Gastroesophageal sphincter (tissue), 3 donors: ENCODE data around the gene ZNF497.

ENCODE experiments used
- EP300 ChIP-seq: sonication (generic); formaldehyde crosslinking; IDR thresholded peaks from one replicate; pipeline ENCODE4 v1.6.1; 2017; ENCODE audit warnings: antibody characterized with exemption, mild to moderate bottlenecking
- POLR2A ChIP-seq, 2 donors: fragments of 450-650 bp; IDR thresholded peaks; one replicate each; pipeline ENCODE4 v1.6.1; 2017; ENCODE audit warnings: antibody characterized with exemption in 2 of 2, mild to moderate bottlenecking in 2 of 2, moderate library complexity in 1 of 2
- POLR2AphosphoS5 ChIP-seq: sonication (generic); formaldehyde crosslinking; IDR thresholded peaks from one replicate; pipeline ENCODE4 v1.6.1; 2017; ENCODE audit warnings: antibody characterized with exemption
- TF ChIP-seq, protein P1 (sequence below), 4 experiments: fragments of 200-600 bp in 2 of 4; fragments of 450-650 bp in 2 of 4; sonication (generic) in 1 of 4; IDR thresholded peaks; one replicate each; pipeline ENCODE4 v1.5.1; 2017 to 2019; ENCODE audit warnings: antibody characterized with exemption in 4 of 4, mild to moderate bottlenecking in 2 of 4, moderate library complexity in 2 of 4

DNA sequence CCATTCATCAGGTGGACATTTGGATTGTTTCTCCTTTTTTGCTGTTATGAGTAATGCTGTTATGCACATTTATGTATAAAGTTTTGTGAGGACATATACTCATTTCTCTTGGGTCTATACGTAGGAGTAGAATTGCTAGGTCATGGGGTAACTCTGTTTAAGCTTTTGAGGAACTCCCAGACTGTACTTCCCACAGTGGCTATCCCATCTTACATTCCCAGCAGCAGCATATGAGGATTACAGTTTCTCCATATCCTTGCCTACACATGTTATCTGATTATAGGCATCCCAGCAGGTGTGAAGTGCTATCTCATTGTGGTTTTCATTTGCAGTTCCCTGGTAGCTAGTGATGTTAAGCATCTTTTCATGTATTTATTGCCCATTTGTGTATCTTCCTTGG is 29.9 kb downstream of the ZNF497 start:
- TF ChIP-seq POLR2A (IDR thresholded peaks at IDR 0.05) (no peak), POLR2AphosphoS5 (no peak), EP300 (no peak)
- TF ChIP-seq, protein P1, sequence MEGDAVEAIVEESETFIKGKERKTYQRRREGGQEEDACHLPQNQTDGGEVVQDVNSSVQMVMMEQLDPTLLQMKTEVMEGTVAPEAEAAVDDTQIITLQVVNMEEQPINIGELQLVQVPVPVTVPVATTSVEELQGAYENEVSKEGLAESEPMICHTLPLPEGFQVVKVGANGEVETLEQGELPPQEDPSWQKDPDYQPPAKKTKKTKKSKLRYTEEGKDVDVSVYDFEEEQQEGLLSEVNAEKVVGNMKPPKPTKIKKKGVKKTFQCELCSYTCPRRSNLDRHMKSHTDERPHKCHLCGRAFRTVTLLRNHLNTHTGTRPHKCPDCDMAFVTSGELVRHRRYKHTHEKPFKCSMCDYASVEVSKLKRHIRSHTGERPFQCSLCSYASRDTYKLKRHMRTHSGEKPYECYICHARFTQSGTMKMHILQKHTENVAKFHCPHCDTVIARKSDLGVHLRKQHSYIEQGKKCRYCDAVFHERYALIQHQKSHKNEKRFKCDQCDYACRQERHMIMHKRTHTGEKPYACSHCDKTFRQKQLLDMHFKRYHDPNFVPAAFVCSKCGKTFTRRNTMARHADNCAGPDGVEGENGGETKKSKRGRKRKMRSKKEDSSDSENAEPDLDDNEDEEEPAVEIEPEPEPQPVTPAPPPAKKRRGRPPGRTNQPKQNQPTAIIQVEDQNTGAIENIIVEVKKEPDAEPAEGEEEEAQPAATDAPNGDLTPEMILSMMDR (IDR thresholded peaks at IDR 0.05), result no peak
